K562 (cell line): ENCODE data around the gene MATN4. TPM values are rescaled to one million over a fixed set of nuclear protein-coding genes. Genes with fewer than 3 reads are reported as not detected.

Source experiments
- ATF4 ChIP-seq: fragments of 450-650 bp; formaldehyde crosslinking; IDR thresholded peaks from 2 replicates; pipeline ENCODE4 v1.4.0; 2022; ENCODE audit warnings: mild to moderate bottlenecking, moderate library complexity
- CCAR2 ChIP-seq: fragments of 200-400 bp; formaldehyde crosslinking; IDR thresholded peaks from 2 replicates; pipeline ENCODE4 v1.6.1; 2017; ENCODE audit warnings: mild to moderate bottlenecking, low read depth, low read length
- CXXC5 ChIP-seq: fragments of 250-450 bp; sonication (Bioruptor Pico); IDR thresholded peaks from 2 replicates; pipeline ENCODE4 v1.8.0; 2022; ENCODE audit warnings: inconsistent platforms, mild to moderate bottlenecking, moderate library complexity
- DPF2 ChIP-seq: fragments of 450-650 bp; IDR thresholded peaks from 2 replicates; pipeline ENCODE4 v1.6.1; 2016
- EHMT2 ChIP-seq: fragments of 450-650 bp; IDR thresholded peaks from 2 replicates; pipeline ENCODE4 v1.6.1; 2018; ENCODE audit warnings: antibody characterized with exemption
- EP300 ChIP-seq: IDR thresholded peaks from 2 replicates; pipeline ENCODE4 v1.6.1; 2012; ENCODE audit warnings: low read length, improper control_type of control experiment
- ETV1 ChIP-seq: fragments of 450-650 bp; conservative IDR thresholded peaks from 2 replicates; pipeline ENCODE4 v1.6.1; 2016; ENCODE audit warnings: missing genetic modification characterization, control low read depth, low read depth, missing compliant biosample characterization
- FOXA1 ChIP-seq: fragments of 450-650 bp; IDR thresholded peaks from 2 replicates; pipeline ENCODE4 v1.6.1; 2016; ENCODE audit warnings: mild to moderate bottlenecking, borderline replicate concordance
- GATAD2B ChIP-seq: fragments of 450-650 bp; IDR thresholded peaks from 2 replicates; pipeline ENCODE4 v1.6.1; 2017; ENCODE audit warnings: mild to moderate bottlenecking, borderline replicate concordance
- HDAC1 ChIP-seq, 2 experiments: fragments of 450-650 bp; IDR thresholded peaks; 2 replicates each; pipeline ENCODE4 v1.6.1; 2016 to 2017; ENCODE audit warnings: inconsistent platforms in 1 of 2, mild to moderate bottlenecking in 1 of 2, moderate library complexity in 1 of 2
- KAT8 ChIP-seq: fragments of 450-650 bp; IDR thresholded peaks from 2 replicates; pipeline ENCODE4 v1.6.1; 2016; ENCODE audit warnings: low read depth, mild to moderate bottlenecking
- KDM4B ChIP-seq, 2 experiments: fragments of 450-650 bp in 1 of 2; sonication (generic) in 1 of 2; IDR thresholded peaks; 2 replicates each; pipeline ENCODE4 v1.6.1; 2016 to 2017; ENCODE audit warnings: borderline replicate concordance in 2 of 2, antibody characterized with exemption in 1 of 2, low read depth in 1 of 2, mild to moderate bottlenecking in 1 of 2
- MAFK ChIP-seq: IDR thresholded peaks from 2 replicates; pipeline ENCODE4 v1.6.1; 2011; ENCODE audit warnings: low read length, improper control_type of control experiment
- MEIS2 ChIP-seq: fragments of 450-650 bp; IDR thresholded peaks from 2 replicates; pipeline ENCODE4 v1.6.1; 2014; ENCODE audit warnings: mild to moderate bottlenecking; ENCODE audit not compliant: partially characterized antibody
- MTA1 ChIP-seq: fragments of 450-650 bp; IDR thresholded peaks from 2 replicates; pipeline ENCODE4 v1.6.1; 2017; ENCODE audit warnings: borderline replicate concordance
- RCOR1 ChIP-seq, 2 experiments: IDR thresholded peaks; 2 replicates each; pipeline ENCODE4 v1.6.1; 2012; ENCODE audit warnings: low read depth in 2 of 2, low read length in 2 of 2, borderline replicate concordance in 1 of 2, improper control_type of control experiment in 1 of 2
- SNAPC5 ChIP-seq: fragments of 250-450 bp; sonication (Bioruptor Pico); IDR thresholded peaks from 2 replicates; pipeline ENCODE4 v1.8.0; 2021; ENCODE audit warnings: moderate library complexity, mild to moderate bottlenecking, inconsistent platforms
- TCF7L2 ChIP-seq: fragments of 150-350 bp; IDR thresholded peaks from 2 replicates; pipeline ENCODE4 v1.6.1; 2016; ENCODE audit warnings: low read depth, mild to moderate bottlenecking, low read length, moderate library complexity
- polyA plus RNA-seq, 8 experiments: library from polyadenylated mRNA; depleted of rRNA in 4 of 8; stranded (reverse) in 5 of 8; unstranded in 3 of 8; fragments of >200 nt; fragmentation: Nextera tagmentation in 2 of 8; fragmentation: Illumina TruSeq in 1 of 8; extraction: Ambion mirVana in 2 of 8; extraction: Trizol in 1 of 8; gene quantifications; 2 replicates each; pipeline versions ENCODE4 v1.2.1 to v1.2.3, GENCODE V29; 2011 to 2014; ENCODE audit warnings: inconsistent platforms in 1 of 8, missing spikeins in 1 of 8
- total RNA-seq, 7 experiments: library from RNA; depleted of rRNA in 6 of 7; stranded (reverse); fragments of >200 nt in 6 of 7; fragmentation: Illumina TruSeq in 2 of 7; extraction: Trizol in 2 of 7; gene quantifications; 2 replicates each; pipeline versions ENCODE4 v1.2.1 to v1.2.3, GENCODE V29; 2011 to 2021; ENCODE audit warnings: low replicate concordance in 1 of 7
- TF ChIP-seq, protein P1 (sequence below): sonication (generic); formaldehyde crosslinking; IDR thresholded peaks from 2 replicates; pipeline ENCODE4 v1.8.0; 2023; ENCODE audit warnings: mild to moderate bottlenecking, missing genetic modification reagents

The MATN4 gene
- total and polyA plus RNA-seq, 9 of the 15 experiments (the other 6 are each of a cell fraction or from before 2014, with no cell fraction given): 0.09 TPM; not detected in 8

GRCh38 chr20:45341939-45342854, 34.1 kb upstream of the MATN4 start (continued):
- TF ChIP-seq, protein P1, sequence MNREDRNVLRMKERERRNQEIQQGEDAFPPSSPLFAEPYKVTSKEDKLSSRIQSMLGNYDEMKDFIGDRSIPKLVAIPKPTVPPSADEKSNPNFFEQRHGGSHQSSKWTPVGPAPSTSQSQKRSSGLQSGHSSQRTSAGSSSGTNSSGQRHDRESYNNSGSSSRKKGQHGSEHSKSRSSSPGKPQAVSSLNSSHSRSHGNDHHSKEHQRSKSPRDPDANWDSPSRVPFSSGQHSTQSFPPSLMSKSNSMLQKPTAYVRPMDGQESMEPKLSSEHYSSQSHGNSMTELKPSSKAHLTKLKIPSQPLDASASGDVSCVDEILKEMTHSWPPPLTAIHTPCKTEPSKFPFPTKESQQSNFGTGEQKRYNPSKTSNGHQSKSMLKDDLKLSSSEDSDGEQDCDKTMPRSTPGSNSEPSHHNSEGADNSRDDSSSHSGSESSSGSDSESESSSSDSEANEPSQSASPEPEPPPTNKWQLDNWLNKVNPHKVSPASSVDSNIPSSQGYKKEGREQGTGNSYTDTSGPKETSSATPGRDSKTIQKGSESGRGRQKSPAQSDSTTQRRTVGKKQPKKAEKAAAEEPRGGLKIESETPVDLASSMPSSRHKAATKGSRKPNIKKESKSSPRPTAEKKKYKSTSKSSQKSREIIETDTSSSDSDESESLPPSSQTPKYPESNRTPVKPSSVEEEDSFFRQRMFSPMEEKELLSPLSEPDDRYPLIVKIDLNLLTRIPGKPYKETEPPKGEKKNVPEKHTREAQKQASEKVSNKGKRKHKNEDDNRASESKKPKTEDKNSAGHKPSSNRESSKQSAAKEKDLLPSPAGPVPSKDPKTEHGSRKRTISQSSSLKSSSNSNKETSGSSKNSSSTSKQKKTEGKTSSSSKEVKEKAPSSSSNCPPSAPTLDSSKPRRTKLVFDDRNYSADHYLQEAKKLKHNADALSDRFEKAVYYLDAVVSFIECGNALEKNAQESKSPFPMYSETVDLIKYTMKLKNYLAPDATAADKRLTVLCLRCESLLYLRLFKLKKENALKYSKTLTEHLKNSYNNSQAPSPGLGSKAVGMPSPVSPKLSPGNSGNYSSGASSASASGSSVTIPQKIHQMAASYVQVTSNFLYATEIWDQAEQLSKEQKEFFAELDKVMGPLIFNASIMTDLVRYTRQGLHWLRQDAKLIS (CRISPR knock-in tag): no peak
- TF ChIP-seq EHMT2 (no peak), ETV1 (tag) (peak; percentile 51; the same call in 1 of the 2 replicates), RCOR1 (IDR thresholded peaks at IDR 0.05; ENCODE audit: borderline replicate concordance in 1 of 2, low read depth in 2 of 2, low read length in 2 of 2) (peak in 1 of 2 experiments; percentile 66; a peak in 1 of 4 replicates), GATAD2B (no peak), CXXC5 (CRISPR knock-in tag) (peak; percentile 65), FOXA1 (no peak), SNAPC5 (CRISPR knock-in tag) (no peak), TCF7L2 (no peak), MTA1 (0 out of 2 replicates have a peak, but pooled peaks have one; percentile 24), KDM4B (IDR thresholded peaks at IDR 0.05; ENCODE audit: borderline replicate concordance in 2 of 2, low read depth in 1 of 2) (no peak), HDAC1 (IDR thresholded peaks at IDR 0.05) (peak in 1 of 2 experiments; percentile 32; a peak in 1 of 4 replicates), ATF4 (CRISPR knock-in tag) (no peak), MAFK (no peak), DPF2 (peak; percentile 62; the same call in 1 of the 2 replicates), CCAR2 (no peak), EP300 (peak; percentile 32; the same call in 1 of the 2 replicates), KAT8 (no peak), MEIS2 (no peak)
- TF ChIP-seq, all 486 proteins: peak for 29
